OCI-LY1 (cell line): Measurements from ENCODE around the gene SCNN1G.

Experiments used
- EZH2 ChIP-seq: fragments of 200-600 bp; sonication (generic), shearing (Covaris generic); IDR thresholded peaks from 2 replicates; pipeline ENCODE4 v1.8.0; 2017; ENCODE audit warnings: borderline replicate concordance, mixed run types, mild to moderate bottlenecking, antibody characterized with exemption, low read length, moderate library complexity, mixed read lengths
- TF ChIP-seq, protein P1 (sequence below): fragments of 200-600 bp; sonication (generic), shearing (Covaris generic); IDR thresholded peaks from 2 replicates; pipeline ENCODE4 v1.5.1; 2017; ENCODE audit warnings: mild to moderate bottlenecking, antibody characterized with exemption, low read length, moderate library complexity, mixed read lengths

DNA sequence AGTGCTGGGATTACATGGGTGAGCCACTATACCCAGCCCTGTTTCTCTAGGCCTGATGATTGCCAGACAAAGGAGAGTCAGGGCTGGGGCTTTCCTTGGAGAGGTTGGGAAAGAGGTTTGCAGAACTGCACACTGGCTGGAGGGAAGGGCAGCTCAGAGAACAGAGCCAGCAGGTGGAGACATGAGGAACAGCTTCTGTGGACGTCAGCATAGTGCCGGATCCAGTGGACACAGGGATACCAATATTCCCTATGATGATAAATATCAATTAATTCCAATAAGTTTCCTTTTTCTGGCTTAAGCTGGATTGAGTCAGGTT lies 76.3 kb downstream of the SCNN1G start:
- TF ChIP-seq, protein P1, sequence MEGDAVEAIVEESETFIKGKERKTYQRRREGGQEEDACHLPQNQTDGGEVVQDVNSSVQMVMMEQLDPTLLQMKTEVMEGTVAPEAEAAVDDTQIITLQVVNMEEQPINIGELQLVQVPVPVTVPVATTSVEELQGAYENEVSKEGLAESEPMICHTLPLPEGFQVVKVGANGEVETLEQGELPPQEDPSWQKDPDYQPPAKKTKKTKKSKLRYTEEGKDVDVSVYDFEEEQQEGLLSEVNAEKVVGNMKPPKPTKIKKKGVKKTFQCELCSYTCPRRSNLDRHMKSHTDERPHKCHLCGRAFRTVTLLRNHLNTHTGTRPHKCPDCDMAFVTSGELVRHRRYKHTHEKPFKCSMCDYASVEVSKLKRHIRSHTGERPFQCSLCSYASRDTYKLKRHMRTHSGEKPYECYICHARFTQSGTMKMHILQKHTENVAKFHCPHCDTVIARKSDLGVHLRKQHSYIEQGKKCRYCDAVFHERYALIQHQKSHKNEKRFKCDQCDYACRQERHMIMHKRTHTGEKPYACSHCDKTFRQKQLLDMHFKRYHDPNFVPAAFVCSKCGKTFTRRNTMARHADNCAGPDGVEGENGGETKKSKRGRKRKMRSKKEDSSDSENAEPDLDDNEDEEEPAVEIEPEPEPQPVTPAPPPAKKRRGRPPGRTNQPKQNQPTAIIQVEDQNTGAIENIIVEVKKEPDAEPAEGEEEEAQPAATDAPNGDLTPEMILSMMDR = no peak
- no peak for TF ChIP-seq EZH2
